Left lobe of liver (tissue), 2 donors: ENCODE measurements around the gene SLC16A3. TPM values are rescaled to one million over a fixed set of nuclear protein-coding genes. Genes with fewer than 3 reads are reported as not detected.
"Not testable (repeated sequence)": the region's sequence is repeated elsewhere in the genome, so short reads cannot be mapped to it uniquely, and the experiment has no call there.

Source experiments
- ATAC-seq: fragments of 200-7000 bp; cut with Tn5 transposase; one replicate; pipeline ENCODE4 v1.9.1; 2020; ENCODE audit warnings: mild to moderate bottlenecking, moderate library complexity
- DNase-seq: peaks from one replicate; pipeline ENCODE4 v3.0.0-alpha.2; 2020; ENCODE audit warnings: low spot score
- total RNA-seq: library from RNA; stranded (reverse); gene quantifications from one replicate; pipeline ENCODE4 v1.2.1, GENCODE V29; 2021
- donor health status: DM: no; HTN: no; CAD: no; lungs with moderate emphysema.
- donor health status: DM: no; HTN: yes; CAD: no.

SLC16A3 gene
- total RNA-seq, result 6.9 TPM

DNA sequence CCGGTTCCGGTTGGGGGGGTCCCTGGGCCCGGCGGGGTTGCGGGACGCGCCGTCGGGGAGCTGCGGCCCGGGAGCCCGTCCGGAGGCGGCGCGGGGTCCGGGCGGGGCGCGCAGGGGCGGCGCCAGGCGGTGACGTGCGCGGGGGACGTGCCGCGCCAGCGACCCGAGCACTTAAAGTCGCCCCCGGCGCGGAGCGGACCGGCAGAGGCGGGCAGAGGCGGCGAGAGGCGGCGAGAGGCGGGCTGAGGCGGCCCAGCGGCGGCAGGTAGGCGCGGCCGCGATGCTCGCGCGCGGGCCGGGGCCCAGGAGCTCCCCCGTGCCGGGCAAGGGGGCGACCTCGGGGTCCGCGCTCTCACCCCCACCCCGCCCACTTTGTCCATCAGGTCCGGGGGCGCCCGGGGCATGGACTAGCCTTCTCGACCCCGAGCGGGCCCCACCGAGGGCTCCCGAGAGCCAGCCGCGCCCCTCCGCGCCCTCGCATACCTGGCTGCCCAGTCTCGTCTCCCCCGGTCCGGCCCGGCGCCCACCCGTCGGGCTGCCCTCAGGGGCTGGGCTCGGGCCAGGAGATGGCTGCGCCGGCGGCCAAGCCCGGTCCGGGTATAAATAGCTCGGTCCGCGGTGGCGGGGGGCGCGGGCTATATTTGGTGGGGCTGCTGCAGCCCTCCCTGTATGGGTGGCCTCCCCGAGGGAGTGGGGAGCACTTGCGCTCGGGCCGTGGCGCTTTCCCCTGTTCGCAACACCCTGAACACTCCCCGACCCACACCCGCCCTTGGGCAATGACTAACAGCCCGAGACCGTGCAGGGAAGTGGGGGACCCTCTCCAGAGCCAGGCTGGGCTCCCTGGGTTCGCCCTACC is at the start of gene SLC16A3:
Gene SLC16A3 (plus strand): TSS at position 201 of the 856 bp plus-strand sequence. CDS start 6,967 bp downstream, outside the sequence.
- peak; percentile 7 for ATAC-seq
- DNase-seq, result peak; percentile 64

DNA sequence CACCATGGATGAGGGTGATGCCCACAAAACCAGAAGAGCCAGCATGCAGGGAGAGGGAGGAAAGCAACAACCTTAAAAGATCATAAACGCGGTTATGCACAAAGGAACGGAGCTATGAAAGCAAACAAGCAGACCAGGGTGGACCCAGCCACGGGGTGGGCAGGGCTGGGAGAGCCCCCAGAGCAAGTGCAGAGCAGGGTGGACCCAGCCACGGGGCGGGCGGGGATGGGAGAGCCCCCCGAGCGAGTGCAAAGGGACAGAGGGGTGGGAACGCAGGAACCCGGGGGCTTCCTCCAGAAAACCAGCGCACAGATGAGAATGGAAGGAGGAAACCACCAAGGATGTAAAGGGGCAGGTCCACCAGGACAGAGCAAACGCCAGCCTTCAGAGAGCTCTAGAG is 49.4 kb upstream of the SLC16A3 start:
- ATAC-seq (no peak), DNase-seq (no peak)

- DNase-seq, result no peak
- no peak for ATAC-seq
Observed at GRCh38 chr17:82179946-82180475, 48.8 kb upstream of the SLC16A3 start.

- DNase-seq, result no peak
- ATAC-seq, result no peak
Observed at GRCh38 chr17:82180776-82181528, 47.9 kb upstream of the SLC16A3 start.

DNA sequence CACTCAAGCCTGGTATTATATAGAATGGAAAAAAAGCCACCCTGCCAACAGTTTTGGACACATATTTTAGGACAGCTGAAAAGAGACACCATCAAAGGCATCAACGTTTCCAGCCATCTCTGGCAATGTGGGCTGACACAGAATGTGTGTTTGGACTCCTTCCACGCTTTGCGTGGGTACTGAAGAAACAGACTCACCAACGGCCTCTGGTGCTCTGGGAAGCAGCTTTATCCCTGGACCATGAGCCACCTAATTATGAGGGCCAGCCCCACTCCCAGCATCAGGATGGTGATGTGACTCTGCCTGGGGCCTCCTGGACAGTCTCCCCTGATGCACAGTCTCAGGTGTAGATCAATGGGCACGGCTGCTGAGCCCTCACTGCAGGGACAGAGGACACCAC is 44.1 kb upstream of the SLC16A3 start:
- no peak for ATAC-seq
- no peak for DNase-seq

DNA sequence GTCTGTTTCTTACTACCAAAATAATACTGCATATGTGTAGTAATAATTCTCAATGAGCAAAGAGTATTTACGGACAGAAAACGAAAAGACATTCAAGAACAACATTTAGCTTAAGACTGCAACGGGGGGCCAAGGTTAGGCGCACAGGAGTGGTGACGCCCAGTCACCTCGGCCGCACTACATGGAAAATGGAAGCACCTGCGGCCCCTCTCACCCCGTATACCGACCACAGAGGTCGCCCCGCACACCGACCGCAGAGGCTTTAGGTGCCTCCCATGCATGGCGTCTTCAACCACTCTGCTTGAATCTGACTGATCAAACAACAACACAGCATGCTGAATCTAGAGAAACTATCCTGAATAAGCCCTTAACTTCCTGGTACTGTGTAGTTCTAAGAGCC is 42.6 kb upstream of the SLC16A3 start:
- ATAC-seq (no peak), DNase-seq (no peak)

GRCh38 chr17:82187500-82187899 is 41.3 kb upstream of the SLC16A3 start:
- no peak for ATAC-seq
- DNase-seq, result no peak

- DNase-seq (no peak), ATAC-seq (no peak)
Observed at GRCh38 chr17:82188001-82188961, 40.6 kb upstream of the SLC16A3 start.

GRCh38 chr17:82193050-82193449 is 35.8 kb upstream of the SLC16A3 start:
- DNase-seq, ATAC-seq: not testable (repeated sequence)

DNA sequence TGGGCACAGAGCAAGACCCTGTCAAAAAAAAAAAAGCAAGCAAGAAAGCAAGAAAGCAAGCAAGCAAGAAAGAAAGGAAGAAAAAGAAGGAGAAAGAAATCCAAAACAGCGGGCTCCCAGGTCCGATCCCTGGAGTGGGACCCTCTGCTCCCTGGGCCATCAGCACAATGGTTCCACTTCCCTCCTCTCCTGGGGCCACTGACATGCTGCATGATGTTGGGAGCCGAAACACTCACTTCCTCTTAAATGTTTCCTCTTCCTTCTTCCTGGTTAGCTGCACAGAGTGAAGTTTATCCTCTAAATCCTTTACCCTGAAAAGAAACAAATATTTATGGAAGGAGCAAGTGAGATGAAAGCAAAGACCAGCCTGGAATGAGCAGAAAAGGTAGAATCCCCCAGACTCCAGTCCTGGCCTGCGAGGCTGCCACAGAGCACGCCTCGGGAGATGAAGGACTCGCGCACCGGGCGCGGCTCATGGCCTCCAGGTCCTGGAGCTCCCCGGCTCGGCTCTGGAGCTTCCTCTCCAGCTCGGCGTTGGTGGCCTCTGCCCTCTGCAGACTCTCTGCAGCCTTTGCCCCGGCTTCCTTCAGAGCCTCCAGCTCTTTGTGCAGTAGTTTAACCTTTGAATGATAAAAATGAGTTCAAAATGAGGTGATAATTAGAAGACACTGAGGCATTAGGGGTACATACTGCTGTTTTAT is 35.2 kb upstream of the SLC16A3 start:
- no peak for DNase-seq
- peak; percentile 68 for ATAC-seq

DNA sequence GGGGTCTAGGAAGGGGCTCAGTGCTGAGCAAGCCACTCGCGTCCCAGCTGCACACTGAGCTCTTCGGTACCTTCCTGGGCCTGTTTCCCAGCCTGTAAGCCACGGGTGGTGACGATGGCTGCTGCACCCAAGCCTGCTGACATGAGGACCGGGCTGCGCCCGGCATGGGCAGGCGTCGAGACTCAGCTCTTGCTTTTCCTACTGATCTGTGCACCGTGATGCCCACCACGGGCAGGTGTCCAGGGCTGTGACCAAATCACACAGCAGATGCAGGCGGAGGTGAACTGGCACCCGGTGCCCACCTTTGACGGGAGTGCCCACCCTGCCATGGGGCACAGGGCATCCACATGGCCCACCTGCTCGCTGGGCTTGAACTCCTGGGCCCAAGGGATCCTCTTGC is 34.1 kb upstream of the SLC16A3 start:
- no peak for ATAC-seq
- DNase-seq, result no peak

GRCh38 chr17:82195675-82196672 is 32.9 kb upstream of the SLC16A3 start:
- ATAC-seq, result no peak
- no peak for DNase-seq

DNA sequence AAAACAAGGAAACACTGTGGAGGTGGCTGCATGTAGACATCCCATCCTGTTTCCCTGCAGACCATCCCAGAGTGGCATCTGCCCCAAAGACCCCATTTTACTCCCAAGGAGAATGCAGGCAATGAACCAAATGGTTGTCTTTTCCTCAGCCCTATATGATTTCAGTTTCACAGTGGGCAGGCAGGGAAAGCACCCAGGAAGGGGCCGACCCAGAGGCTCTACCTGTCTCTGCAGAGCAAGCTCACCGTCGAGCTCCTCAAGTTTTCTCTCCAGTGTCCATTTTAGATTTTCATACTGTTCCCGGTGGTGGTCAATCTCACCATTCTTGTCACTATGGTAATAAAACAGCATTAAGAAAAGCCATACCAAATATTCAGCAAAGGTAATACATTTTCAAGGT is 30.8 kb upstream of the SLC16A3 start:
- DNase-seq (no peak), ATAC-seq (no peak)

DNA sequence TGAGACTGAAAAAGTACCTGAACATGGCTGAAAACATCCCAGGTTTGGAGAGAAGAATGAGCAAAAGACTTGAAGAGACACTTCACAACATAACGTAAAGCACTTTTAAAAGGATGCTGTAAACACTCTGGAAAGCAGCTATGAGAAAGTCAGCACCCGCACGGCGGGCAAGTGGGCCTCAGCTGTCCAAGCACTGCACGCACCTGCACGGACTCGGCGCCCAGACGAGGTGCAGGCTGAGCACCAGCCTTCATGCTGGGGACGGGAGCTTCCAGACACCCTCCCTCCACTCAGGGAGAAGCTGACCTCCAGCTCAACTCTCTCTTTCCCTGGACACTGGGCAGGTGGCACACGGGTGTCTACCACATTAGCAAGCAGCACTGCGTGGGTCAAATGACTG is 29.3 kb upstream of the SLC16A3 start:
- no peak for DNase-seq
- no peak for ATAC-seq

GRCh38 chr17:82200135-82200534 is 28.7 kb upstream of the SLC16A3 start:
- ATAC-seq, result no peak

GRCh38 chr17:82200743-82201497 is 27.9 kb upstream of the SLC16A3 start:
- DNase-seq (no peak), ATAC-seq (no peak)

More at GRCh38 chr17:82200135-82200534, 28.7 kb upstream of the SLC16A3 start:
- no peak for DNase-seq

DNA sequence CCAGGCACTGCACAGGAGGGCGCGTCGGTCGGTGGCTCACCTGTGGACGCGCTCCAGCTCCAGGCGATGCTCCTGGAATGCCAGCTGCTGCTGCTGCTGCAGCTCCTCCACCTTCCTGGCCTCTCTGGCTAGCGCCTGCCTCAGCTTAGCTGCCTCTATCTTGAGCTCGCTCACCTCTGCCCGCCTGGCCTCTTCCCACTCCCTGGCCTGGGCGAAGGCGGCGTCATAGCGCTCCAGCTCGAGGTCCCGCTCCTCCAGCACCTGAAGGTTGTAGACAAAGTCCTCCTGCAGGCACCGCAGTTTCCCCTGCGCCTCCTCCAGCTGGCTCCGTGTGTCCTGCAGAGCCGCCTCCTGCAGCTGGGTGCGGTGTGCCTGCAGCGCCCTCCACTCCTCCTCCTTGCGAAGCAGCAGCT is 27.3 kb upstream of the SLC16A3 start:
- DNase-seq (no peak), ATAC-seq (no peak)

- no peak for ATAC-seq
- no peak for DNase-seq
Observed at GRCh38 chr17:82202981-82203380, 25.9 kb upstream of the SLC16A3 start.
